ENCODE data around the gene AMOT.

The AMOT gene

DNA sequence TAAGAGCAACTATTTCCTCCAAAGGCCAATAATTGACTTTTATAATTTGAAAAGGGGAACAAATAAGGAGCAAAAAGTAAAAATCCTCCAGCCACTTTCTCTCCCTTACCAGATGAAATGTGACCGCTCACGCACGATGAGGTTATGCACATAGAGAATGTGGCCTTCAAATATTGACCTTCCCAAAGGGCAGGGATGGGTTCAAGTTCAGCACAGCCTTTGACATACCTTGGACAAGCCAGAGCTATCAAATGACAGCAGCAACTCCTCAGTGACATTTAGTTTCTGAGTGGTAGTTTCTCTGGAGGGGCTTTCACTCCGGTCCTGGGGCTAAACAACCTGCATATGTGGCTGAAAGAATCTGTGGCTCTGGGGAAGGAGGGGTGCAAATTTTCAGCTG is 50.7 kb downstream of the AMOT start:
- DNase-seq: no peak

DNA sequence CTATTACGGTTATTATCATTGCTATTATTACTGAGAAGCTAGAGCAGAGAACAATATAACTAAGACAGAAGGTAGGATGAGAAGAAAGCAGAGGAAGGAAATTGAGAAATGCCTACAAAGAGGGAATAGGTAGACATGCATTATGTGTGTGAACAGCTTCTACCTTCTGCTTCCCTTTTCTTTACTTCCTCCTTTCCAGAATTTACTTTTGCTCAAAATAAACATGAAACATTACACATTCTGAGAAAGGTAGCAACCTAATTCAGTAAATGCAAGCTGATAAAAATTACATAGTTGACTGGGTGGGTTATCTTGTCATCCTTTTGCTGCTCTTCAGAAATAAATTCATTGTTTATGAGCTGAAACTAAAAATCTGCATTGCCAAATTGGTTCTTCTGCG is 54.6 kb downstream of the AMOT start:
- DNase-seq: no peak

DNA sequence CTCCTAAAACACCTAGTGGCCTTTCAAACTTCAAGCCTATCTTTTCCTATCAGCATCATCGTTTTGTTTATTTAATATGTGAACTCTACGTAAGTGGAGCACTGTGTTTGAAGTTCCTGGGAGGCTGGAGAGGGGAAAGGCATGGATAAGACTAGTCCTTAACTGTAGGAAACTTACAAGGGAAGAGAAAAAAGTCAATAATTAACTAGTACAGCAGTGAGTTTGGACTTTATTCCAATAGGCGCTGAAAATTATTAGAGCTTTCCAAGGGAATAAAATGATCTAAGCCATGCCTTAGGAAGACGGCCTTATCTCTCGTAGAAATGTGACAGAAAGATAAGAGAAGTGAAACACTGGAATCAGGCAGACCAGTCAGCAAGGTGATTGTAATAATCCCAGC is 55.3 kb downstream of the AMOT start:
- DNase-seq: no peak

DNA sequence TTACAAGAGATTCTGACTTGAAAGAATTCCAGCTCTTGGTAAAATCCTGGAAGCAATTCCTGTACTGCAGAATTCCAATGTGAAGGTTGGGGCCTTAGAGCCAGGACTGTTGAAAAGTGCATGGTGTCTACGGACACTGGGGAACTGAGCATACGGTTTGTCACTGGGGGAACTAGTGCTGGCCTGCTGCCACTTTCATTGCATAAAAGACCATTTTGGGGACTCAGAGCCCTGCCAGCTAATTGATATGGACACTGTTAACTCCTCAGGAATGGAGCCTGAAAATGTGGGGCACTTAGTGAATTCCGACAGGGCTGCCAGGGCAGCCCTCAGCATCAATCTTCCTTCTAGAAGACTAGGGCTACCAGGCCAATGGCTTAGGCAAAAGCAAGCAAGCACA is 55.9 kb downstream of the AMOT start:
- DNase-seq: no peak

DNA sequence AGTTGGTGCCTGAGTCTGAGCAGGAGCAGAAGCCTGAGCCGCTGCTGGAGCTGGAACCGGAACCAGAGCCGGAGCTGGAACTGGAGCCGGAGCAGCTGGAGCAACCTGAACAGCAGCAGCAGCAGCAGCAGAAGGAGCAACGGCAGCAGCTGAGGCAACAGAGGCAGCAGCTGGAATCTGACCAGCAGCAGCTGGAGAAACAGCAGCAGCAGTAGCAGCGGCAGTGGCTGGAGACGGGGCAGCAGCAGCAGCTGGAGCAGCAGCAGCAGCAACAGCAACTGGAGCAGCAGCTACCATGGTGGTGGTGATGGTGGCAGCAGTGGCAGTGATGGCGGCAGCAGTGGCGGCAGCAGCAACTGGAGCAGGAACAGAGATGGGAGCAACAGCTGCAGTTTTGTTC is 61.5 kb downstream of the AMOT start:
- no peak for DNase-seq

DNA sequence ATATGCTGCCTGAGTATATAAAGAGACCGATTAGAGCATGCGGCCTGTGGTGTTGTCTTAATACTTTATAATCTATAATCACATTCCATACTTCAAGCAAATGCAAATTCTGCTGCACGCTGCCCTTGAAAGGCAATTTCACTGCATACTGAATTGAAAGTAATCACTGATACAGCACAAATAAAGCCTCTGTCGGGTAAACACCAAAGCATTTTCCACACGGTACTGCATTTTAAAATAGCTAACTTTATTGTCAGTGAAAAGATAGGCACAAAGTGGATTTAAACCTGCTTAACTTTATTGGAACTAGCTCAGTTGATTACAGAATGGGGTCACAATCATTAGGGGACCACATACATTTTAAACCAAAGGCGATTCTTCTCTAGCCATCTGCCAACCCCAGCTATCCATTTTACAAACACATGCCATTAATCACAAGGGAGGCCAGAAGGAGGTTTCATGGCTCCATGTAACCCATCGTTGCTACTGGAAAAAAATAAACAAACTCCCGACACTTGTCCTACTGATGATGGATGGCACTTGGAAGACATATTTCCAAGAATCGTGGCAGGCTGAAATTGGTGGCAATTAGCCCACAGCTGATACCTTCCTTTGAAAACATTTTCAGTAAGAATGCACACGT is 65.9 kb downstream of the AMOT start:
- DNase-seq: no peak

DNA sequence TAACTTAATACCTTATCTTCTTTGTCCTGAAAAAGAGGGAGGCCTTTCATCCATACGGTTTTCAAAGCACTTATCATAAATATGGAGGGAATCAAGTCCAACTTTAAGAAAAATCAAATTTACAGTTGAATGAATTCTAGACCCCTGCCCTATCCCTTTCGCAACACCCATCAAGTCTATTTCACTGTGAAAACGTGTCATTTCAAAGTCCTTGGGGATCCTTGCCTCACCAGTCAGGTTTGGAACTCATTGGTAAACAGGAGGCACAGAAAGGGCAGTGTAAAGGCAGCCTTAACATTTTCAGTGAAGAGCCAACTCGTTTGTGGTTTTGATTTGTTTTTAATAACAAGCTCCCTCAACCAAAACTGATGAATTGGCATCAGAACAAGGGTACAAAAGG is 66.5 kb downstream of the AMOT start:
- DNase-seq: no peak

DNA sequence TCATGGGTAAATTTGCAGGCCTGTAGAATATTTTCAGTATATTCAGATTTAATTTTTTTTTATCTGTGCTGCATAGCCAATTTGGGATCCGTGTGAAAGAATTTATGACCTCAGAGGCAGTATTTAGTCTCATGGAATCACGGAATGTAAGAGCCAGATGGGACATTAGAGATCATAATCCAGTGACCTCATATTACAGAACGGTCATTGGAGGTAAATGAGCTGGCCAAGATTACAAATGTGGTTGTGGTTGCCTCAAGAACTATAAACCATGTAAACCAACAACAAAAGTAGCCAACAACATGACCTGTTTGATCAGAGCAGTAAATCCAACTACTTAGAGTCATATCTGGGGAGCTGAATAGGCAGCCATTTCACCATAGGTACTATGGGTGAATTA is 71.6 kb downstream of the AMOT start:
- no peak for DNase-seq

DNA sequence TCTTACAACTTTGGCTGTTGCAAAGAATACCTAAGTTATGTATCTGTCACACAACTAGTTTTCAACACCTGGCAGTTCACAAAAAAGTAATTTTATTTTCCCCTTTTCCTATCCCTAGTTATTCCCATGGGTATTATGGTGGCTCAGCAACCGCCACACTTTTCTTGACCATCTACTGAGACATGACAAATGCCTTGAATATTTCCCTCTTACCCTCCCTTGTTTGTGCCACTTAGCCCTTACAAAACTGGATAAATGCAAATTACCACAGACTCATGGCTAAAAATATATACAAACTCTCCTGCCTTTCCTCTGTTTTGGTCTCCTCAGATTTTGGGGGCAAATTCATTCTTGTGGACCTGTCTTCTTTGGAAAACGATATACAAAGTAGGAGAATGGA is 72.1 kb downstream of the AMOT start:
- no peak for DNase-seq

DNA sequence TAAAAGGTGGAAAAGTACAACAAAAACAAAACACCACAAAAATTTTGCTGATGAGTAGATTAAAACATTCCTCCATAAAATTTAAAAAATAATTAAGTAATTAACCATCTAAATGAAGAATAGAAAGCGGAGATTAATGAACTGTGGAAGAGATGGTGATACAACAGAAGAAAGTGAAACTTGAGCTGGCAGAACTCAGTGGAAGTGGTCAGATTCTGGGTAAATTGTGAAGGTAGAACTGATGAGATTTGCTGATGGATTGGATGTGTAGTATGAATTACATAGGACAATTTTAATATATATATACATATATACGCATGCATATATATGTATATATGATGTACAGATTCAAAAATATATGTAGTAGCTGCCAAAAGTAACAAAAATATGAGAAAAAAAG is 73.9 kb downstream of the AMOT start:
- DNase-seq: no peak

DNA sequence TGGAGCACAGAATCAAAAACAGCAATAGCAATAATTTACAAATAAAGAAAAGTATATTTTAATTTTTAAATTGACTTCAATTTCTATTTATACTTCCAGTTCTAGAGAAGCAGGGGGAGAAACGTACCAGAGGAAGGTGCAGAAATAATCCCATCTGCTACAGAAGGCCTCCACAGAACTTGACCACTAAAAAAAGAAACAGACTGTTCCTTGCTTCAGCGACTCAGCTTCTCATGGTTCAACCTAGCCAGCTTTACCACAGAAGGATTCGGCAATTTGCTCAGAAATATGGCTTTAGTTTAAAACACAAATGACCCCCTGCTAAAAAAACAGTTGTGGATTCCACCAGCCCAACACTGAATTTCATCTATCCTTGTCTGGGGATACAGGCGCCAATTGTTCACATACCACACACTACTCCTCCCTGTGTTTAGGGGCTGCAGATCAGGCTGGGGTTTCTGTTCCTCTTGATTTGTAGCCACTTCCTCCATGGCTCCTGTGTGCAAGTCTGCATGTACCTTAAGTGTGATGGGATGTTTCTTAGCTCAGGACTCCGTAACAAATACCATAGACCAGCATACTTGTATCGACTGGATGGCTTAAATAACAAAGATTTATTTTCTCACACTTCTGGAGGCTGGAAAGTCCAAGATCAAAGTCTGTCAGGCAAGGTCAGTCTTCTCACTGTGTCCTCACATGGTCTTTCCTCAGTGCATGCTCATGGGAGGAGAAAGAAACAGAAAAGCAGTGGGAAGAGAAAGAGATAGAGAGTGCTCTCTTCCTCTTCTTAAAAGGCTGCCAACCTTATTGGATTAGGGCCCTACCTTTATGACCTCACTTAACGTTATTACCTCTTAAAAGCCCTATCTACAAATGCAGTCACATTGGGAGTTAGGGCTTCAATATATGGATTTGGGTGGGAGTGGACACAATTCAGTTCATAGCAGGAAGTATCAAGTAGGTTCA is 79.1 kb downstream of the AMOT start:
- no peak for DNase-seq

DNA sequence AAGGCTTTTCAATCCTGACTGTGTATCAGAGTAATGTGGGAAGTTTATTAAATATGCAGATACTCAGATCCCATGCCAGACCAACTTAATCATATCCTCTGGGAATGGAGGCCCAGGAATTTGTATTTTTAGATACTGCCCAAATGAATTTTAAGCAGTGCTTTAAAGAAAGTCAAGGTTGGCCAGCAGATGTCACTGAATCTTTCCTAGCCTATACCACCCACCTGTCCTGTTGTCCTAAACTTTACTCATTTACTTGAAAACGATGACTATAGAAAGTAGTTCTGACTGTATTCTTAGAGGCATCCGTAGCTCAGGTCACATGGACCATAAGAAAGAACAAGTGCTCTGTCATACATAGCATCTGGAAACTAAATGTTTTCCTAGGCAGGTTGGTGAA is 79.9 kb downstream of the AMOT start:
- no peak for DNase-seq

DNA sequence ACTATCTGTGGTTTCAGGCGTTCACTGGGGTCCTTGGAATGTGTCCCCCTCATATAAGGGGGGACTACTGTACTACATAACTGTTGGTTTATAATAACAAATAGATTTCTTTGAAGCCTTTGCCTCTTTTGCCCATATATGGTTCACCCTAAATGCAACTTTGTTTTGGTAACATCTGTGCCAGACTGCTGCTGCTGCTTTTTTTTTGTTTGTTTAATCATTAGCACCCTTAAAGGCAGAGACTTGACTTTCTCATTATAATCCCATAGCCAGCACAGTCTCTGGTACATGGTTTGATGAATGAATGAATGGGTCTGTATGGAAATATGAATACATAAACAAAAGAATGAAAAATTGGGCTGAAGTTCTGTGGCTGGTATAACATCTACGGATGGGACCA is 80.7 kb downstream of the AMOT start:
- no peak for DNase-seq

DNA sequence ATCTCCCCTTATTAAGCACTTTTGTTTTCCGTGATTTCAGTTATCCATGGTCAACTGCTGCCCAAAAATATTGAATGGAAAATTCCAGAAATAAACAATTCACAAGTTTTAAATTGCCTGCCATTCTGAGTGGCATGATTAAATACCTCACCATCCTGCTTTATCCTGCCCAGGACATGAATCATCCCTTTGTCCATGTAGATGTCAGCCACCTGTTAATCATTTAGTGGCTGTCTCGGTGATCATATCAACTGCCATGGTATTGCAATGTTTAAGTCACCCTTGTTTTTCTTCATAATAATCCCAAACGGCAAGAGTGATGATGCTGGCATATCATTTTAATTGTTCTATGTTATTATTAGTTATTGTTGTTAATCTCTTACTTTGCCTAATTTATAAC is 81.1 kb downstream of the AMOT start:
- no peak for DNase-seq

DNA sequence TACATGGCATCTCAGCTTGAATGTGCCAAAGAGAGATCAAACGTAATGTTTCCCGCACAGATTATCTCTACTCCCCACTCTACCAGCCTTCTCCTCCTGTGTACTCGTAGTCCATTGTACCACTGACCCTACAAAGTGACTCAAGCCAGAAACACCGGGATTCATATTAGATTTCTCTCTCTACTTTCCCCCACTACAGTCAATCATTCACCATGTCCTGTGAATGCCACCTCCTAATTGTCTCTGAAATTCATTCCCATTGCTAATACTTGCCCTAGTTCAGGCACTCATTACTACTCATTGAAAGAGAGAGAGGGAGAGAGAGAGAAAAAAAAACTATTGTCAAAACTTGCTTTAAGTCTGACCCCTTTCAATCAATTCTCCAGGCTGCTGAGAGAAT is 82.7 kb downstream of the AMOT start:
- no peak for DNase-seq

DNA sequence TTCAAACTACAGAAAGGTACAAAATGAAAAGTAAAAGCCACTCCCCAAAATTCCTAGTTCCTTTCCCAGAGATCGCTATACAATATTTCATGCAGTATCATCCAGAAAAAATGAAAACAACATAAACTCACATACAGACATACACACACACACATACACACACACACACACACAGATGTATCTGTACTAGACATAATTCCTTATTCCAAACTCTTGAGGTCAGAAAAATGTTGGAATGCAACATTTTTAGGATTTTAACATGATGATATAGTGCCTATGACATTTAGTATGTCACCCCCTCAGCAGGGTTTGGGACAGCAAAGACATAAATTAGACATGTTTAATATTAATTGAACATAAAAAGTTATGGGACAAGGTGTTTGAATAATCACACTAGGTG is 87.5 kb downstream of the AMOT start:
- no peak for DNase-seq

DNA sequence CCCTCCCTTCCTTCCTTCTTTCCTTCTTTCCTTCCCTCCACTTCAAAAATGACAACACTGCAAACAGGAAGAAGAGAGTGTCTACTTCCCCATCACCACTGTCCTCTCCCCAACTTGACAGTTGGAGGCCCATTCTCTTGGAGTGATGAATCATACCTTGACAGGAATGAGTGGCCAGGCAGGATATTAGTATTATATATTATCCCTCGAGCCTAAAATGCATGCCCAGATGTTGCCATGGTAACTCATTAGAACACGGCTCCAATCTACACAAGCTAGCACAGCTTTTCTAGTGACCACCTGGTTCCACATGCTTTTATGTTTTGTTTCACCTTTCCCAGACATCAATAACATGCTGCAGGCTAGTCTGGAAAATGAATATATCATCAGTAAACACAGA is 89.6 kb downstream of the AMOT start:
- DNase-seq: no peak

DNA sequence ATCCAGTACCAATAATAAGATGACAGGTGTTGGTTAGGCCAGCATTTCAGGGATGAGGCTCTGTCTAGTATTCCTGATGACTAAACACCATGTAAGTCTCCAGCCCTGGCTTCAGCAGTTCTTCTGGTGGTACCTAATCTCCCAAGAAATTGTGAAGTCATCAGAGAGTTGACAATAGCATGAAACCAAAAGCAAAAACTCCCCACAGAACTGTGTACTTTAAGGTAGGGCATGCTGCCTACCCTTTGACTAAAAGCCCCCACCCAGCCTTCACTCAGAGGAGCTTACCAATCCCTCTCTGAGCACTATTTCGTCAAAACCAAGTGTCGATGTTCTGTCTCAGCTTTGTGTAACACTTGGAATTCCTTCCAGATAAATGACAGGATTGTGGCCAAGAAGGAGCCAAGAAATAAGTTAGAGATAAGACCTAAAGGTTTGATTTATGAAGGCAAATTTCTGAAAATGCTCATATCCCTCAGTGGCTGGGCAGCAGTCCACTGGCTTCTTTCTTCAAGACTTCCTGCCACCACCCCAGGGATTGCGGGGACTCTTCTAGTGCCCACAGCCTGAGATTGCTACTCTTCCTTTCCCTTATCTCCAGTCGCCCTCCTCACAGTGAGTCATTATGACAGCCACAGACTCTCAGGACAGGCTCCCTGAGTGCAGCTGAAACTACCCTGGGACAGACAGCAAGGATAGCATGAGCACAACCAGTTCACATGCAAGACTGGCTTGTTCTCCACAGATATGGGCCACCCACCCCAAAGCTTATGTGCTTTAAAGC is 93.6 kb downstream of the AMOT start:
- DNase-seq: no peak

DNA sequence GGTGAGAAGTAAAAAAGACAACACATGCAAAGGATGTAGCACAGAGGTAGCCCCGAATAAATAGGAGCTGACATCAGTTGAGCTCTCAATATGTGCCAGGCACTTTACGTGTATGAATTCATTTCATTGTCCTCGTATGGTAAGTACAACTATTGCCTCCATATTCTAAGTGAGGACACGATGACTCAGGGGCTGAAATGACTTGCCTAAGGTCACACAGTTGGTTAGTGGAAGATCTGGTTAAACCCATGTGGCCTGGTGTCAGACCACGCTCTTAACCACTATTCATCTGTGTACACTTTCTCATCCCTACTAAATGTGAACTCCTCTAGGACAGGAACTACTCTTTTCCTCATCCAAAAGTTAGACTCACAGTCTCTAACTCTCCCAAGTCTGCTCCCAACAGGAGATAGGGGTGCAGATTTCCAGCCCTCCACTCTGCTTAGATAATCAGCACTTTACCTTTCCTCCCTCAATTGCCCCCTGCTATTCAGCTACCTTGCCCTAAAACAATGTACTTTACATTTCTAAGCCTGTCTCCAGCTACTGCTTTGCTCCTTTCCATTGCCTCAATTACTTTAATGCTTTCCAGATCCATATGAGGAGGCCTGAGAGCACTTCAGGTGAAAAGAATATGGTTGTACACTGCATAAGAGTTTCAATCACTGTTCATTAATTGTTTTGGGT is 102.1 kb downstream of the AMOT start:
- DNase-seq: peak; percentile 33

DNA sequence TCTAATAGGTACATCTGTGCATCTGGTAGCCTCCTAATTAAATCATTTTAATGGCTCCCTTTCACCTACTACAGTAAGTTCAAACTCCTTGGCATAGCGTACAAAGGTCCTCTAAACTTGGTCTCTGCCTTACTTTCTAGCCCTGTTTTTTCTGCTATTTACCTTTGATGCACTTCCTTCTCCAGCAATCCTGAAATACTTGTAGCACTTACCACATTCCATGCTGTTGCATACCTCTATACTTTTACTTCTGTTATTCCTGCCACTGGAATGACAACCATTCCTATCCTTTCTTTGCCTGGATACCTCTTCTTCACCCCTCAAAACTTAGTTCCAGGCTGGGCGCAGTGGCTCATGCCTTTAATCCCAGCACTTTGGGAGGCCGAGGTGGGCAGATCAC is 104.3 kb downstream of the AMOT start:
- DNase-seq: no peak

DNA sequence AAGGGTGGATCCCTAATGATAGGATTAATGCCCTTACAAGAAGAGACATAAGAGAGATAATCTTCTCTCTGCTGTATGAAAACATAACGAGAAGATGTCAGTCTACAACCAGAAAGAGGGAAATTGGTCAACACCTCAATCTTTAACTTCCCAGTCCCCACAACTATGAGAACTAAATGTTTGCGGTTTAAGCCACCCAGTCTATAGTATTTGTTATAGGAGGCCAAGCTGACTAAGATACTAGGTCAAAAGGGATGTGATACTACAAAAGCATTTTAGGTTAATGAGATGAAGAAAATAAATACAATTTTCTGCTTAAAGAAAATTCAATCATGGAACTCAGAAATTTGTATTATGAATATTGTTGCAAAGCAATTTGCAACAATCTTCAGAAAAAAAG is 105.5 kb downstream of the AMOT start:
- DNase-seq: no peak

DNA sequence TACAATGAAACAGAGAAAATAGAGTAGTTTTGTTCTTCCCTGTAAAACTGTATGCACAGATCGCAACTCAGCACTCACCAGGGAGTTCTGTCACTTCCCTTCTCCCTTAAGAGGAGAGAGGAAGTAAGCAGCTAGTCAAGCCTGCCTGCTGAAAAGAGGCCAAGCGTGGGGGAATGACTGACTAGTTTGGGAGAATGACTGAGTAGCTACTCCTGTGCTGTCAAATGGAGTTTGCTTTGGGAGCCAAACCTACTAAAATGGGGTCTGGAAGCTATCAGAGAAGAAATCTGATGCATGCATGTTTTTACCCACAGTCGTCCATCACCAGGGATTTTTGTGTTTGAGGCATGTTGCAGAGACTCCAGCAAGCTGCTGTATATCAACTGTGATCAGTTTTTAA is 106.3 kb downstream of the AMOT start:
- no peak for DNase-seq

DNA sequence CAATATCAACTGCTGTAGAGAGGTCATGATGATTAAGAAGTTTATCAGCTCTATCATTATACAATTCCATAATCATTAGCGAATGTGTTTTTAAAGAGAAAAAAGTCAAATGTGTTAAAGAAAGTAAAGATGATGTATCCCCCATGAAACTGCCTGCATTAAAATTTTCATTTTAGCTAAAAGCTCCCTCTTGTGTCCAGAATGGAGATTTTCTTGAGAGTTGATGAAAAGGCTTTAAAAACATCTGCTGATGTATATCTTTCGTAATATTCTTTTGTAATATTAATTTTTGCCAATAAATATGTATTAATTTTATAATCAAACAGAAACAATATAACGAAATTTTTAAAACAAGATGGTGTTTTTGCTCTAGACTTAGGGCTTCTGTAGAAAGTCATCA is 108.8 kb downstream of the AMOT start:
- DNase-seq: no peak

All from activated CD4-positive, alpha-beta T cell treated with anti-CD3 and anti-CD28 coated beads for 48 hours (primary cell).